Right hindlimb (tissue), 1 donor: ENCODE results near the gene TOP2A.

ENCODE experiments used
- DNase-seq: peaks from one replicate; pipeline ENCODE4 v3.0.0-alpha.2; 2018

TOP2A gene, protein sequence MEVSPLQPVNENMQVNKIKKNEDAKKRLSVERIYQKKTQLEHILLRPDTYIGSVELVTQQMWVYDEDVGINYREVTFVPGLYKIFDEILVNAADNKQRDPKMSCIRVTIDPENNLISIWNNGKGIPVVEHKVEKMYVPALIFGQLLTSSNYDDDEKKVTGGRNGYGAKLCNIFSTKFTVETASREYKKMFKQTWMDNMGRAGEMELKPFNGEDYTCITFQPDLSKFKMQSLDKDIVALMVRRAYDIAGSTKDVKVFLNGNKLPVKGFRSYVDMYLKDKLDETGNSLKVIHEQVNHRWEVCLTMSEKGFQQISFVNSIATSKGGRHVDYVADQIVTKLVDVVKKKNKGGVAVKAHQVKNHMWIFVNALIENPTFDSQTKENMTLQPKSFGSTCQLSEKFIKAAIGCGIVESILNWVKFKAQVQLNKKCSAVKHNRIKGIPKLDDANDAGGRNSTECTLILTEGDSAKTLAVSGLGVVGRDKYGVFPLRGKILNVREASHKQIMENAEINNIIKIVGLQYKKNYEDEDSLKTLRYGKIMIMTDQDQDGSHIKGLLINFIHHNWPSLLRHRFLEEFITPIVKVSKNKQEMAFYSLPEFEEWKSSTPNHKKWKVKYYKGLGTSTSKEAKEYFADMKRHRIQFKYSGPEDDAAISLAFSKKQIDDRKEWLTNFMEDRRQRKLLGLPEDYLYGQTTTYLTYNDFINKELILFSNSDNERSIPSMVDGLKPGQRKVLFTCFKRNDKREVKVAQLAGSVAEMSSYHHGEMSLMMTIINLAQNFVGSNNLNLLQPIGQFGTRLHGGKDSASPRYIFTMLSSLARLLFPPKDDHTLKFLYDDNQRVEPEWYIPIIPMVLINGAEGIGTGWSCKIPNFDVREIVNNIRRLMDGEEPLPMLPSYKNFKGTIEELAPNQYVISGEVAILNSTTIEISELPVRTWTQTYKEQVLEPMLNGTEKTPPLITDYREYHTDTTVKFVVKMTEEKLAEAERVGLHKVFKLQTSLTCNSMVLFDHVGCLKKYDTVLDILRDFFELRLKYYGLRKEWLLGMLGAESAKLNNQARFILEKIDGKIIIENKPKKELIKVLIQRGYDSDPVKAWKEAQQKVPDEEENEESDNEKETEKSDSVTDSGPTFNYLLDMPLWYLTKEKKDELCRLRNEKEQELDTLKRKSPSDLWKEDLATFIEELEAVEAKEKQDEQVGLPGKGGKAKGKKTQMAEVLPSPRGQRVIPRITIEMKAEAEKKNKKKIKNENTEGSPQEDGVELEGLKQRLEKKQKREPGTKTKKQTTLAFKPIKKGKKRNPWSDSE (N-terminal part only)

GRCh38 chr17:40417609-40418427 lies at the start of gene TOP2A:
Gene TOP2A (minus strand): TSS chr17:40417896. CDS start chr17:40417791, 105 bp downstream.
- DNase-seq: peak; percentile 99

DNA sequence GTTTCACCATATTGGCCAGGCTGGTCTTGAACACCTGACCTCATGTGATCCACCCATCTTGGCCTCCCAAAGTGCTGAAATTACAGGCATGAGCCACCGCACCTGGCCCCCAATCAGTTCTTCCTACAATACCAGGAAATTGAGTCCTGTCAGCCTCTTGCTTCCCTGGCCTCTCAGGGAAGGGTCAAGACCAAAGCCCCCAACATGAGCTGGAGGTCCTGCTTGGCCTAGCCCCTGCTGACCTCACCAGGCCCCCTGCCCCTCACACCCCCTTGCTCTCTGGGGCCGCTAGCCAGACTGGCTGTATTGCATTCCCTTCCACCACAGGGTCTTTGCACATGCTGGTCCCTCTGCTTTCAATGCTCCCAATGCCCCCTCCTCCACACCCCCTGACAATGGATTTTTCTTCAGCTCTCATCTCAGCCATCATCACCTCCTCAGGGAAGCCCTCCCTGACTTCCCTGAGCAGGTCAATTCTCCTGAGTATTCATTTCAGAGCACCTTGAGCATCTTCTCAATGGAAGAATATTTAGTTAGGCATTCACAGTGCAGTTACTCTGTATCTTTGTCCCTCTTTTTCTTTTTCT lies 49.7 kb upstream of the TOP2A start:
- DNase-seq: no peak

DNA sequence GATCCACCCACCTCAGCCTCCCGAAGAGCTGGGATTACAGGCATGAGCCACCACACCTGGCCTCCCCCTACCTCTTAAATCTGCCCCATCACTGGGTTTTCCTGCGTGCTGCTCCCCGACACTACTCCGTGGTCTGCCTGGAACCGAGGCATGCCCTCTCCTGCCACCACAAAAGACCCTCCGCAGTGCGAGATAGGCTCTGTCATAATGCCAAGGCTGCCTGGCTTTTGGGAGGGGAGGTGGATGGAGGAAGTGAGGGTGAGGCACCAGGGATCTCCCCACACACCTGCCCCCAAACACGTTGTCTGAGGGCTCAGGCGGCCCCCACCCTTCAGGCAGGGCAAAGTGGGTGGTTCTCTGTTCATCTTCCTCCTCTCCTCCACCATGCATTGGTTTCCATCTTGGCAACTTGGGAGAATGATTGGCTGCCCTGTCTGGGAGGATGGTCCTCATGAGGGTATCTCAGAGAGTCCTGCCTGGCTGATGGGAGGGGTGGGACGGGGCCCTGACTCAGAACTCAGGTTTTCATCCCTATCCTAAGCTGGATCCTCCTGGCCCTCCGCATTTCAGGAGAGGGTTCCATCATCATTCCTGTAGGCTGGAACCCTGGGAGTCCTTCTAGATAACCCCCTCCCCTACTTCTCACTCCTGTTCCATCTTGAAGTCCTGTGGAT lies 48.7 kb upstream of the TOP2A start:
- DNase-seq: no peak

DNA sequence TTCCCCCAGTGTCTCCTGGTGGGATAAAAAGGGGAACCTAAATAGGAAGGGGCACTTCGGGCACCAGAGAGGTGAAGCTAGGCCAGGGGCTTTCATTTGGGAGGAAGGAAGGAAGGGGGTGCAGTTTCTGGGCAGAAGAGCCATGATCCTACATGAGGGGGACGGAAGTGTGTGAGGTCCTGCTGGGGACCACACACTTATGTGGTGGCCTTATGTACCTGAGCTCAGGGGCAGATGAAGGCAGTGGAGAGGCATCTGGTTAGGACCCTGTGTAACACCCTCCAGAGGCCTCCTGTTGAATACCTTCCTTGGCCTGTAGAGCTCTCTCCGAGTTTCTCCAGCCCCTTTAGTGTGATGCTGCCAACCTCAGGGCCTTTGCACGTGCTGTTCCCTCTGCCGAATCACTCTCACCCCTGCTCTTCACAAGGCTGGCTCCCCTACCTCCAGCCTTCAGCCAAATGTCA lies 46.7 kb upstream of the TOP2A start:
- no peak for DNase-seq

DNA sequence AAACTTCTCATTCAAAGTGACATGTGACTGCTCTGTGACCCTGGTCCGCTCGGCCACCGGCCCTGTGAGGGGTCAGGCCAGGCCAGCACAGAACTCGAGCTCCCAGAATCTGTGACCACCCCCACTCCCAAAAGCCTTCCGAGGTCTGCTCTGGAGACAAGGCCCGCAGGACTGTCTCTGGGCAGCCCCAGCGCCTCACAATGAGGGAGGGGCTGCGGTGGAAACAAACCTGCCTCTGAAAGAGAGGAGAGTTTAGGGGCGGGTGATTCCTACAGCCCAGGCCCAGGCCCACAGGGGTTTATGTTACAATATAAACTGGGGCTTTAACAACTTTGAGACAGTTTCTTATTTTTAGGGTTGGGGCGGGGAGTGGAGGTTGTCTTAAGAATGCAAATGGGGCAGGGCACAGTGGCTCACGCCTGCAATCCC lies 45.4 kb upstream of the TOP2A start:
- no peak for DNase-seq

DNA sequence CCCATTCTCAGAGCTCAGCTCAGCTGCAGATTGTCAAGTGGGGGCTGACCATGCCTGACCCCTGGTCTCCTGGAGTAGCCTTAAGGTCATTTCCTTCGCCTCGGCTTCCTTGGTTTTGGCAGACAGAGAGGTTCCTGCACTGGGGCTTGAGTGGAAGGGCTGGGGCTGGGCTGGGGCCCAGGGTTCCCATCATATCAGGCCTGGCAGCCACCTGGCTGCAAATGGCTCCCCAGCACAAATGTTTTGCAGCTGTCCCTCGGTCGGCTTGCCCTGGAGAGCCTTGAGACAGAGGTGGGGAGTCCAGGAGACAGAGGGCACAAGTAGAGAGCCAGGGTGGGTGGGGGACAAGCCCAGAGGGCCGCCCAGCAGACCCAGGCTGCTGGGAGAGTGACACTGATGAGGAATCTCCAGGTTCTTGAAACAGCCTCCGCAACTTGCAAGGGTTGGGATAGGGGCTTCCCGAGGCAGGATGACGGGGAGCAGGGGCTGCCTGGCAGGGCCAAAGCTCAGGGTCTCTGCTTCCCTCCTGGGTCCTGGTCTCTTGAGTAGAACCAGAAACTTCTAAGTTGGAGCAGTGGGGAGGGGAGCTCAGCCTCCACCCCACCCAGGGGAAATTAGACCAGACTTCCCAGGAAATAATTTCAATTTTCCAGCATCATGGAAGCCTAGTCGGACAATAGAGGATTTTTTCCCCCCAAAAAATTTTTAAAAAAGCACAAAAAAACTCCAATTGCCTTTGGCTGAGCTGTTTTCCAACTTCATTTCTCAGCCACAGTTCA lies 44.8 kb upstream of the TOP2A start:
- DNase-seq: no peak

DNA sequence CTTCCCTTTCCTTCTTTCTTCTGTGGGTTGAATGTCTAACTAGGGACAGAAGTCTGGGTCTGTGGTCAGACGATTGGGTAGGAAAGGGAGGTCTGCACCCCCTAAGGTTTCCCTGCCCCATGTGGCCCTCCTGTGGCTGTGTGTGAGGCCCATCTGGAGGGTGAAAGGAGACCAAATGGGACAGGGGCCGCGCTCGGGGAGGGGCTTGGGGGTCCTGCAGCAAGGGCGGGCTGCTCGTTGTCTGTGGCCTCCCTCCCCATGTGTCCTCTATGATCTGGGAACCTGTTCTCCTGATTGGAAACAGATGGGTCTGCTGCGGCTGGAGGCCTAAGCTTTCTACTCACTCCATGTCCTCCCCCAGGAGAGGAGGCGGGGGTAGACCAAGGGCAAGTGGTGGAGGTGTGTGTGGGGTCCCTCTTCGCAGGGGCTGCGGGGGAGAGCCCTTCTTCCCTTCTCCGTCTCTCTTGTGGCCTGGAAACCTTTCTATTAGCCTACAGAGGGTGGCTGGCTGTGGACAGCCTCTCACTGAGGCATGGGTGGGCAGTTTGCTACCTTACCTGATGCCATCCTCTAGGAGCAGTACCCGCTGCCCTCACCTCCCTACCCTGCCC lies 44.1 kb upstream of the TOP2A start:
- peak; percentile 73 for DNase-seq

- DNase-seq: no peak
These were observed 43.5 kb upstream of the TOP2A start for GRCh38 chr17:40460968-40461731.

- DNase-seq: no peak
These were observed 42.9 kb upstream of the TOP2A start for GRCh38 chr17:40460604-40460967.

GRCh38 chr17:40459636-40460603 lies 42.2 kb upstream of the TOP2A start:
- peak; percentile 67 for DNase-seq

DNA sequence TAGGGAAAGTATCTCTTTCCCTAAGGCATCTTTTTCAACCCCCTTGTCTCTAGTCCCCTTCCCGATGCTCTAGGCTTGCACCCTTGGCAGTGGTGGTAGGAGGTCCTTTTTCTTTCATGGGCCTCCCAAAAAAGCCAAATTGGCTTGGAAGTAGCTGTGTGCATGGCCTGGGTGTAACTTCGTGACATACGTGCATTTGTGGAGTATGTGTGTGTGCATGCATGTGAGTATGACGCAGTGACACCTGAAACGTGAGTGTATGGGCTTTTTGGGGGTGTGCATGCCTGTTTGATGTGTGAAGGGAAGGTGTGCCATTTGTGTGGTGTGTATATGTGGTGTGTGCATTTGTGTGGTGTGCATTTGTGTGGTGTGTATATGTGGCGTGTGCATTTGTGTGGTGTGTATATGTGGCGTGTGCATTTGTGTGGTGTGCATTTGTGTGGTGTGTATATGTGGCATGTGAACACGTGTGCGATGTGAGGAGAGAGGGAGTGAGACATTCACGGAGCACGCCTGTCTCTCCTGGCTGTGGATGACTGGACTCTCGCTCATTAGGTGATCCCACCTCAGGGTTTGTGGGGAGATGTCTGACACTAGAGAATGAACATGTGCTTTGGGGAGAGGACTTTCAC lies 41.3 kb upstream of the TOP2A start:
- DNase-seq: no peak

GRCh38 chr17:40457964-40458791 lies 40.5 kb upstream of the TOP2A start:
- DNase-seq: peak; percentile 64

DNA sequence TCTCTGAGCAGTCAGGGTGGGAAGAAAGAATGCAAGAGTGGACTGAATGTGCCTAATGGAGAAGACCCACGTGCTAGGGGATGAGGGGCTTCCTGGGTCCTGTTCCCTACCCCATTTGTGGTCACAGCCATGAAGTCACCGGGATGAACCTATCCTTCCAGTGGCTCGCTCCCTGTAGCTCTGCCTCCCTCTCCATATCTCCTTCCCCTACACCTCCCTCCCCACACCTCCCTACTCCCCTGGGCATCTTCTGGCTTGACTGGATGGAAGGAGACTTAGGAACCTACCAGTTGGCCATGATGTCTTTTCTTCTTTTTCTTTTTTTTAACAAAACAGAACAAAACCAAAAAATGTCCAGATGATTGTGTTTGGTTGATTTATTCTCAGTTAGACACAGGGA lies 39.7 kb upstream of the TOP2A start:
- no peak for DNase-seq

DNA sequence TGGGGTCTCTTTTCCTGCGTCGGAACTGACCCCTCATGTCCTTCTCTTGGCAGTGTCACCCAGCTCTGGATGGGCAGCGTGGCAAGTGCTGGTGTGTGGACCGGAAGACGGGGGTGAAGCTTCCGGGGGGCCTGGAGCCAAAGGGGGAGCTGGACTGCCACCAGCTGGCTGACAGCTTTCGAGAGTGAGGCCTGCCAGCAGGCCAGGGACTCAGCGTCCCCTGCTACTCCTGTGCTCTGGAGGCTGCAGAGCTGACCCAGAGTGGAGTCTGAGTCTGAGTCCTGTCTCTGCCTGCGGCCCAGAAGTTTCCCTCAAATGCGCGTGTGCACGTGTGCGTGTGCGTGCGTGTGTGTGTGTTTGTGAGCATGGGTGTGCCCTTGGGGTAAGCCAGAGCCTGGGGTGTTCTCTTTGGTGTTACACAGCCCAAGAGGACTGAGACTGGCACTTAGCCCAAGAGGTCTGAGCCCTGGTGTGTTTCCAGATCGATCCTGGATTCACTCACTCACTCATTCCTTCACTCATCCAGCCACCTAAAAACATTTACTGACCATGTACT lies 38.8 kb upstream of the TOP2A start:
- DNase-seq: no peak

DNA sequence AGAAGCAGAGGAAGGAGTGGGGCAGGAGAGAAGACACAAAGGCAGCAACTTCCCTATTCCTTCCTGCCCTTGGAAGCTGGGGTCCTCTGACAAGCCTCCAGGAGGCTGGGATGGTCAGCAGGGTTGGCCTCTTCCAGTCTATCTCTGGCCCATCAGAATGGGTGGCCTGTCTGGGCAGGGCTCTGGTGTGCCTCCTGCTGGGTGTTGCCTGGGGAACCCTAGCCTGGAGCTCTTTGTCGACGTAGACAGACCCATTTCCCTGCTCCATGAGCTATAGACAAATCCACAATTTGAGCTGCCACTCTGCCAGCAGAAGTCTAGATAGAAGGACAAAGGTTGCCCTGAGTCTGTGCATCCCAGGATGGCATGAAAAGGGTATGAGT lies 36.9 kb upstream of the TOP2A start:
- DNase-seq: no peak
